ENCODE measurements around the gene MAMDC4. TPM values are rescaled to one million over a fixed set of nuclear protein-coding genes. Genes with fewer than 3 reads are reported as not detected.
A peak's percentile ranks its signal among the peaks of the same experiment; 100 is the strongest.
"Not testable (repeated sequence)": the region's sequence is repeated elsewhere in the genome, so short reads cannot be mapped to it uniquely, and the experiment has no call there.

MAMDC4 gene
- total and polyA plus RNA-seq, 2 of the 13 experiments (the other 11 are each of a cell fraction or from before 2014, with no cell fraction given), result 6.0 to 6.8 TPM

DNA sequence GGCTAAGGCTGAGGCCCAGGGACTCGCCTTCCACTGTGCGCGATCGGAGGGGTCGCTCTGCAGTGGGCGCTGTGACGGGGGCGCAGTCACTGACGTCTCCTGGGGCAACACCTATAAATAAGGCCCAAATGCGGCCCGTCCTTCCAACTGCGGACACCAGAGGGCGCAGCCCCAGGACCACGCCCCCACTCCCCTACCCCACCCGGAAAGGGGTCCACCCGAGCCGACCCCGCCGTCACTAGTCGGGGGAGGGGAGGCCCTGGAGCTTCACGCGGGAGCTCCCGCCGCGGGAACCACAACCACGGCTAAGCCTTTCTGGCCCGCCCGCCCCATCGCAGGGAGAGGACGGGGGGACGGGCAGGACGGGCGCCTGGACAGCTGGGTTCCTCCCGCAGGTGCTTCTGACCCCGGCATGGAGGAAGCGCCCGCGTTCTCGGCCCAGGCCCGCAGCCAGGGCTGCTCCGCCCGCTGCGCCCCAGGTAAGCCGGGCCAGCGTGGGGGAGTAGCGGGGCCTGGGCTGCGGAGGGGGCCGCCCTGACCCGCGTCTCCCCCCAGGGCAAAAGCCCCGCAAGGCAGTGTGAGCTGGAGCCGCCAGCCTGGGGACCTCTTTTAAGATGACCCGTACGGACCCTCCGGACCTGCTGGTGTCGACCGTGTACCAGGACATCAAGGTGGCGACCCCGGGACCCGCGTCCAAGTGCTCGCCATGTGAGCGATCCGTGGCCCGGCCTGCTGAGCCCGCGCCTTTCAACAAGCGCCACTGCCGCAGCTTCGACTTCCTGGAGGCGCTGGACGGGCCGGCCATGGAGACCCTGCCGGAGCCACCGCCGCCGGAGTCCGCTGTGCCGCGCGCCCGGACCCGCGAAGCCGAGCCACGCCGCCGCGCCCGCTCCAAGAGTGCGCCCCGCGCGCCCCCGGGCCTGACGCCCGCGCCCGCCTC is 8.1 kb upstream of the MAMDC4 start:
- ATAC-seq; BruUV-seq (replicated peaks); H4K20me1 ChIP-seq (ENCODE audit: insufficient read depth, low read length); FAIRE-seq; H3K36me3 ChIP-seq (replicated peaks in 1 of 2; ENCODE audit: control insufficient read depth in 1 of 2, insufficient read depth in 2 of 2, low read length in 2 of 2); H2AFZ ChIP-seq (ENCODE audit: low read length); H3K27me3 ChIP-seq (ENCODE audit: control insufficient read depth in 1 of 2, insufficient read depth in 2 of 2, low read length in 2 of 2); CTCF ChIA-PET (ENCODE audit: low intra/inter-chr PET ratio, low total read pairs); H3K79me2 ChIP-seq (ENCODE audit: insufficient read depth, low read length); H3K9ac ChIP-seq (ENCODE audit: insufficient read depth, low read depth, low read length); H3K9me3 ChIP-seq (ENCODE audit: low read length); DNase-seq (ENCODE audit: low spot score); intact Hi-C loops (cut with micrococcal nuclease; ENCODE audit: unreplicated experiment); TF ChIP-seq MAZ (IDR thresholded peaks at IDR 0.05; ENCODE audit: borderline replicate concordance, low read depth, low read length): not testable (repeated sequence)
- H3K4me3 ChIP-seq (replicated peaks in 1 of 3; ENCODE audit: insufficient read depth in 1 of 3, low read depth in 2 of 3, low read length in 3 of 3), result peak overlapping the region; percentile 16 to 61 (median 58); a peak in 4 of 6 replicates
- POLR2A ChIA-PET, result interaction anchor here (1.2 to 2.3 kb wide), 2 partner anchors 22 to 41 kb away, joined by 3 to 7 read pairs; partner anchors contain the start of gene EDF1
- peaks cover 41% of the 10 kb centered on the region for H3K4me1 ChIP-seq (ENCODE audit: insufficient read depth, low read length)
- H3K4me2 ChIP-seq (ENCODE audit: low read depth, low read length), result peak overlapping the region; percentile 77
- H3K27ac ChIP-seq (ENCODE audit: extremely low read length, insufficient read depth, low read length), result peak overlapping the region; percentile 63
- WGBS (ENCODE audit: low lambda C conversion rate), result 97% methylated on average over 34 of the region's 99 CpGs
- in situ Hi-C loops (cut with HindIII; ENCODE audit: extremely low pct_ligation_motif_present, low pct_unique_long_range_greater_than_20kb), result loop anchor here (10.0 kb wide), 1 partner anchor 191 kb away; the partner anchor contains the start of gene FUT7
- TF ChIP-seq KDM2A (CRISPR knock-in tag; IDR thresholded peaks at IDR 0.05; ENCODE audit: borderline replicate concordance, low read depth) (peak; percentile 33; the same call in 1 of the 2 replicates), MAZ (CRISPR knock-in tag; IDR thresholded peaks at IDR 0.05; ENCODE audit: low read depth) (peak; percentile 47; the same call in 1 of the 2 replicates), AKAP8 (CRISPR knock-in tag; IDR thresholded peaks at IDR 0.05) (peak; percentile 97), PHF21A (CRISPR knock-in tag; IDR thresholded peaks at IDR 0.05) (peak; percentile 50; the same call in 1 of the 2 replicates), MED1 (CRISPR knock-in tag; IDR thresholded peaks at IDR 0.05) (peak; percentile 27; the same call in 1 of the 2 replicates)
- TF ChIP-seq, protein P1, sequence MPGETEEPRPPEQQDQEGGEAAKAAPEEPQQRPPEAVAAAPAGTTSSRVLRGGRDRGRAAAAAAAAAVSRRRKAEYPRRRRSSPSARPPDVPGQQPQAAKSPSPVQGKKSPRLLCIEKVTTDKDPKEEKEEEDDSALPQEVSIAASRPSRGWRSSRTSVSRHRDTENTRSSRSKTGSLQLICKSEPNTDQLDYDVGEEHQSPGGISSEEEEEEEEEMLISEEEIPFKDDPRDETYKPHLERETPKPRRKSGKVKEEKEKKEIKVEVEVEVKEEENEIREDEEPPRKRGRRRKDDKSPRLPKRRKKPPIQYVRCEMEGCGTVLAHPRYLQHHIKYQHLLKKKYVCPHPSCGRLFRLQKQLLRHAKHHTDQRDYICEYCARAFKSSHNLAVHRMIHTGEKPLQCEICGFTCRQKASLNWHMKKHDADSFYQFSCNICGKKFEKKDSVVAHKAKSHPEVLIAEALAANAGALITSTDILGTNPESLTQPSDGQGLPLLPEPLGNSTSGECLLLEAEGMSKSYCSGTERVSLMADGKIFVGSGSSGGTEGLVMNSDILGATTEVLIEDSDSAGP (CRISPR knock-in tag; IDR thresholded peaks at IDR 0.05; ENCODE audit: borderline replicate concordance), result peak; percentile 70; the same call in 1 of the 2 replicates
- TF ChIP-seq, protein P2, sequence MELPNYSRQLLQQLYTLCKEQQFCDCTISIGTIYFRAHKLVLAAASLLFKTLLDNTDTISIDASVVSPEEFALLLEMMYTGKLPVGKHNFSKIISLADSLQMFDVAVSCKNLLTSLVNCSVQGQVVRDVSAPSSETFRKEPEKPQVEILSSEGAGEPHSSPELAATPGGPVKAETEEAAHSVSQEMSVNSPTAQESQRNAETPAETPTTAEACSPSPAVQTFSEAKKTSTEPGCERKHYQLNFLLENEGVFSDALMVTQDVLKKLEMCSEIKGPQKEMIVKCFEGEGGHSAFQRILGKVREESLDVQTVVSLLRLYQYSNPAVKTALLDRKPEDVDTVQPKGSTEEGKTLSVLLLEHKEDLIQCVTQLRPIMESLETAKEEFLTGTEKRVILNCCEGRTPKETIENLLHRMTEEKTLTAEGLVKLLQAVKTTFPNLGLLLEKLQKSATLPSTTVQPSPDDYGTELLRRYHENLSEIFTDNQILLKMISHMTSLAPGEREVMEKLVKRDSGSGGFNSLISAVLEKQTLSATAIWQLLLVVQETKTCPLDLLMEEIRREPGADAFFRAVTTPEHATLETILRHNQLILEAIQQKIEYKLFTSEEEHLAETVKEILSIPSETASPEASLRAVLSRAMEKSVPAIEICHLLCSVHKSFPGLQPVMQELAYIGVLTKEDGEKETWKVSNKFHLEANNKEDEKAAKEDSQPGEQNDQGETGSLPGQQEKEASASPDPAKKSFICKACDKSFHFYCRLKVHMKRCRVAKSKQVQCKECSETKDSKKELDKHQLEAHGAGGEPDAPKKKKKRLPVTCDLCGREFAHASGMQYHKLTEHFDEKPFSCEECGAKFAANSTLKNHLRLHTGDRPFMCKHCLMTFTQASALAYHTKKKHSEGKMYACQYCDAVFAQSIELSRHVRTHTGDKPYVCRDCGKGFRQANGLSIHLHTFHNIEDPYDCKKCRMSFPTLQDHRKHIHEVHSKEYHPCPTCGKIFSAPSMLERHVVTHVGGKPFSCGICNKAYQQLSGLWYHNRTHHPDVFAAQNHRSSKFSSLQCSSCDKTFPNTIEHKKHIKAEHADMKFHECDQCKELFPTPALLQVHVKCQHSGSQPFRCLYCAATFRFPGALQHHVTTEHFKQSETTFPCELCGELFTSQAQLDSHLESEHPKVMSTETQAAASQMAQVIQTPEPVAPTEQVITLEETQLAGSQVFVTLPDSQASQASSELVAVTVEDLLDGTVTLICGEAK (IDR thresholded peaks at IDR 0.05), result not testable (repeated sequence)
- TF ChIP-seq, protein P2 (CRISPR knock-in tag; IDR thresholded peaks at IDR 0.05), result 0 out of 2 replicates have a peak, but pooled peaks have one; percentile 55
- TF ChIP-seq, protein P3, sequence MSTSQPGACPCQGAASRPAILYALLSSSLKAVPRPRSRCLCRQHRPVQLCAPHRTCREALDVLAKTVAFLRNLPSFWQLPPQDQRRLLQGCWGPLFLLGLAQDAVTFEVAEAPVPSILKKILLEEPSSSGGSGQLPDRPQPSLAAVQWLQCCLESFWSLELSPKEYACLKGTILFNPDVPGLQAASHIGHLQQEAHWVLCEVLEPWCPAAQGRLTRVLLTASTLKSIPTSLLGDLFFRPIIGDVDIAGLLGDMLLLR (CRISPR knock-in tag; IDR thresholded peaks at IDR 0.05), result 0 out of 2 replicates have a peak, but pooled peaks have one; percentile 17
